ENCODE measurements around the gene FBXO36. TPM values are rescaled to one million over a fixed set of nuclear protein-coding genes. Genes with fewer than 3 reads are reported as not detected.

FBXO36 gene
- total RNA-seq, 4 donors from 2014 or later = 0.64 to 2.2 (median 0.98) TPM

GRCh38 chr2:230007931-230008707 is 85.8 kb downstream of the FBXO36 start:
- no peaks in the 10 kb centered on the region for H3K27me3 ChIP-seq
- H3K4me3 ChIP-seq = peak overlapping the region in 2 of 4 donors; percentile 15 to 22
- TF ChIP-seq POLR2A (IDR thresholded peaks at IDR 0.05) (no peak), CTCF (IDR thresholded peaks at IDR 0.05 in 4 of 5, conservative IDR thresholded peaks at IDR 0.05 in 1 of 5) (peak; percentile 53 to 77 (median 65))
- no peaks in the 10 kb centered on the region for H3K36me3 ChIP-seq
- peaks cover 0 to 6% of the 10 kb centered on the region in 2 donors for H3K4me1 ChIP-seq
- peak; percentile 17 to 50 for DNase-seq
- intact Hi-C loops (cut with DNase I; ENCODE audit: low total_unique reads) = loop anchor here (2.0 kb wide), 1 partner anchor 153 kb away; no protein-coding TSS in a partner anchor
- no peaks in the 10 kb centered on the region for H3K9me3 ChIP-seq
- in situ Hi-C loops (cut with MboI; ENCODE audit: low sequenced_read_pairs in 4 of 4) = loop anchor here (5.0 to 25.0 kb wide), 4 partner anchors 597 to 607 kb away; no protein-coding TSS in a partner anchor
- H3K27ac ChIP-seq = no peak overlapping the region
- peak; percentile 24 to 42 for ATAC-seq

- no peaks in the 10 kb centered on the region for H3K36me3 ChIP-seq
- peak overlapping the region in 1 of 4 donors; percentile 15 for H3K4me3 ChIP-seq
- in situ Hi-C loops (cut with MboI; ENCODE audit: low sequenced_read_pairs in 4 of 4) = loop anchor here (5.0 to 25.0 kb wide), 4 partner anchors 596 to 606 kb away; no protein-coding TSS in a partner anchor
- ATAC-seq = no peak
- DNase-seq = no peak
- no peaks in the 10 kb centered on the region for H3K27me3 ChIP-seq
- peaks cover 0 to 6% of the 10 kb centered on the region in 2 donors for H3K4me1 ChIP-seq
- TF ChIP-seq POLR2A (IDR thresholded peaks at IDR 0.05) (no peak), CTCF (IDR thresholded peaks at IDR 0.05 in 4 of 5, conservative IDR thresholded peaks at IDR 0.05 in 1 of 5) (no peak)
- H3K27ac ChIP-seq = no peak overlapping the region
- no peaks in the 10 kb centered on the region for H3K9me3 ChIP-seq
- intact Hi-C loops (cut with DNase I; ENCODE audit: low total_unique reads) = loop anchor here (2.0 kb wide), 1 partner anchor 152 kb away; no protein-coding TSS in a partner anchor
Measured at GRCh38 chr2:230008708-230009066, 86.4 kb downstream of the FBXO36 start.

- intact Hi-C loops (cut with DNase I; ENCODE audit: low total_unique reads) = no loop called here
- in situ Hi-C loops (cut with MboI; ENCODE audit: low sequenced_read_pairs in 4 of 4) = loop anchor here in 1 of 4 donors (25.0 kb wide), 1 partner anchor 602 kb away; no protein-coding TSS in a partner anchor
- H3K27me3 ChIP-seq = no peaks in the 10 kb centered on the region
Measured at GRCh38 chr2:230010501-230010900, 88.2 kb downstream of the FBXO36 start.

GRCh38 chr2:230011617-230012016 is 89.3 kb downstream of the FBXO36 start:
- no peak for TF ChIP-seq POLR2A (IDR thresholded peaks at IDR 0.05)
- TF ChIP-seq CTCF (IDR thresholded peaks at IDR 0.05 in 4 of 5, conservative IDR thresholded peaks at IDR 0.05 in 1 of 5) = no peak
- DNase-seq = no peak
- intact Hi-C loops (cut with DNase I; ENCODE audit: low total_unique reads) = no loop called here
- Histone ChIP-seq H3K27ac (no peak overlapping the region), H3K9me3 (no peaks in the 10 kb centered on the region), H3K4me1 (peaks cover 0 to 6% of the 10 kb centered on the region in 2 donors), H3K4me3 (no peak overlapping the region), H3K27me3 (no peaks in the 10 kb centered on the region), H3K36me3 (no peaks in the 10 kb centered on the region)
- in situ Hi-C loops (cut with MboI; ENCODE audit: low sequenced_read_pairs in 4 of 4) = loop anchor here in 1 of 4 donors (25.0 kb wide), 1 partner anchor 601 kb away; no protein-coding TSS in a partner anchor
- no peak for ATAC-seq

More at GRCh38 chr2:230010501-230010900, 88.2 kb downstream of the FBXO36 start:
- peaks cover 0 to 6% of the 10 kb centered on the region in 2 donors for H3K4me1 ChIP-seq
- TF ChIP-seq CTCF (IDR thresholded peaks at IDR 0.05 in 4 of 5, conservative IDR thresholded peaks at IDR 0.05 in 1 of 5) (no peak), POLR2A (IDR thresholded peaks at IDR 0.05) (no peak)
- no peak overlapping the region for H3K4me3 ChIP-seq
- H3K36me3 ChIP-seq = no peaks in the 10 kb centered on the region
- H3K9me3 ChIP-seq = no peaks in the 10 kb centered on the region
- DNase-seq = no peak
- H3K27ac ChIP-seq = no peak overlapping the region
- no peak for ATAC-seq

Measured in gastrocnemius medialis (tissue), 4 donors.